Measurements from ENCODE around the gene FOXA1. TPM values are rescaled to one million over a fixed set of nuclear protein-coding genes. Genes with fewer than 3 reads are reported as not detected.

Gene FOXA1
- total RNA-seq, 1 donor from 2014 or later = not detected

GRCh38 chr14:37637341-37637740 lies 42.3 kb upstream of the FOXA1 start:
- Mint-ChIP-seq H3K4me3 (ENCODE audit: unreplicated experiment) (no peak overlapping the region), H3K27ac (ENCODE audit: unreplicated experiment) (no peak overlapping the region), H3K9me3 (ENCODE audit: unreplicated experiment) (peaks cover 2% of the 10 kb centered on the region), H3K27me3 (ENCODE audit: unreplicated experiment) (no peaks in the 10 kb centered on the region), H3K36me3 (ENCODE audit: unreplicated experiment) (no peaks in the 10 kb centered on the region), H3K4me1 (ENCODE audit: low read depth, unreplicated experiment) (no peaks in the 10 kb centered on the region)
- DNase-seq = no peak
- TF ChIP-seq CTCF (IDR thresholded peaks at IDR 0.05; ENCODE audit: partially characterized antibody, unreplicated experiment) = no peak

GRCh38 chr14:37625597-37626595 lies 30.8 kb upstream of the FOXA1 start:
- Mint-ChIP-seq H3K4me3 (ENCODE audit: unreplicated experiment) (no peak overlapping the region), H3K27me3 (ENCODE audit: unreplicated experiment) (peaks cover 3% of the 10 kb centered on the region)

GRCh38 chr14:37623971-37624370 lies 28.9 kb upstream of the FOXA1 start:
- no peaks in the 10 kb centered on the region for H3K4me1 Mint-ChIP-seq (ENCODE audit: low read depth, unreplicated experiment)
- no peak overlapping the region for H3K27ac Mint-ChIP-seq (ENCODE audit: unreplicated experiment)
- H3K4me3 Mint-ChIP-seq (ENCODE audit: unreplicated experiment) = no peak overlapping the region
- H3K9me3 Mint-ChIP-seq (ENCODE audit: unreplicated experiment) = peaks cover 1% of the 10 kb centered on the region
- TF ChIP-seq CTCF (IDR thresholded peaks at IDR 0.05; ENCODE audit: partially characterized antibody, unreplicated experiment) = no peak
- DNase-seq = no peak
- H3K36me3 Mint-ChIP-seq (ENCODE audit: unreplicated experiment) = no peaks in the 10 kb centered on the region
- peaks cover 3% of the 10 kb centered on the region for H3K27me3 Mint-ChIP-seq (ENCODE audit: unreplicated experiment)

More at GRCh38 chr14:37625597-37626595, 30.8 kb upstream of the FOXA1 start:
- no peaks in the 10 kb centered on the region for H3K4me1 Mint-ChIP-seq (ENCODE audit: low read depth, unreplicated experiment)
- TF ChIP-seq CTCF (IDR thresholded peaks at IDR 0.05; ENCODE audit: partially characterized antibody, unreplicated experiment) = no peak
- H3K27ac Mint-ChIP-seq (ENCODE audit: unreplicated experiment) = no peak overlapping the region
- DNase-seq = no peak
- H3K9me3 Mint-ChIP-seq (ENCODE audit: unreplicated experiment) = peaks cover 1% of the 10 kb centered on the region
- H3K36me3 Mint-ChIP-seq (ENCODE audit: unreplicated experiment) = peaks cover 9% of the 10 kb centered on the region

GRCh38 chr14:37623426-37623951 lies 28.4 kb upstream of the FOXA1 start:
- no peak overlapping the region for H3K27ac Mint-ChIP-seq (ENCODE audit: unreplicated experiment)

More at GRCh38 chr14:37623426-37623951, 28.4 kb upstream of the FOXA1 start:
- Mint-ChIP-seq H3K9me3 (ENCODE audit: unreplicated experiment) (peaks cover 1% of the 10 kb centered on the region), H3K27me3 (ENCODE audit: unreplicated experiment) (peaks cover 3% of the 10 kb centered on the region), H3K4me3 (ENCODE audit: unreplicated experiment) (no peak overlapping the region), H3K36me3 (ENCODE audit: unreplicated experiment) (no peaks in the 10 kb centered on the region), H3K4me1 (ENCODE audit: low read depth, unreplicated experiment) (no peaks in the 10 kb centered on the region)
- no peak for DNase-seq
- TF ChIP-seq CTCF (IDR thresholded peaks at IDR 0.05; ENCODE audit: partially characterized antibody, unreplicated experiment) = no peak

Measured in glutamatergic neuron (in vitro differentiated cells).